ENCODE data around the gene SEPSECS. TPM values are rescaled to one million over a fixed set of nuclear protein-coding genes. Genes with fewer than 3 reads are reported as not detected.

SEPSECS gene
- total and polyA plus RNA-seq, 9 of the 15 experiments (the other 6 are each of a cell fraction or from before 2014, with no cell fraction given): 3.9 to 17.2 (median 7.9) TPM

DNA sequence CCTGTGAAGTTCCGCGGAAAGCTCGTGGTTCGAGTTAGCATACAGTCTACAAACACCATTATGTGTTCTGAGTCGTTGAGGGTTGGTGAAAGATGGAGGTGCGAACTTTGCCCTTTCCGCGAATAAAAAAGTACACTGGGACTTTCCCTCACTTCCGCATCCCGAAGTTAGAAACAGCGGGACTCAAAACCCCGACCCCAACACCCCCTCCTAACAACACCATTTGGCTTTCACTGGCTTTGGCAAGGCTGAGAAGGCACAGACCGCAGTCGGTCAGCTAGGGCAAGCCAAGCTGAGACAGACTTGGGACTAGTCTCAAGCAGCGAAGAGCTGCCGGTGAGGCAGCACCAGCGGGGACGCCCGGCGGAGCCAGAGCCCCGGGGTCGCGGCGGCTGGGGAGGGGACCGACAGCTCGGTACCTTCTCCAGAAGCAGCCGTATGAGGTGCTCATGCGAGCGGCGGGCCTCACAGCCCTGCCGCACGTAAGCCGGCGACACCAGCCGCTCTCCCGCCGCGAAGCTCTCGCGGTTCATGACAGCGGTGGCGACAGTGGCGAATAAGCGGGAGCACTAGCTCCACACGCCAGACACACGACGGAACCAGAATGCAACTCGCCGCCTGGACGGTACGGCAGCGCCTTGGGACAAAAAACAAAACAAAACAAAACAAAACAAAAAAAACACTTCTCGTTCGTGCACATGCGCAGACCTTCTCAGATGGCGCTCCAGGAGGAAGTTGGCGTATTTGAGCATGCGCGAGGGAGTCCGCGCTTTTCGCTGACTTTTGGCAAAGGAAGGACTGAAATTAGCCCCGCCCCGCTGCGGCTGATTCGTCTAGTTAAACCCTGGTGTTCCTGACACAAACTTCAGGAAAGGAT lies at the start of gene SEPSECS (continued):
- TF ChIP-seq, protein P1, sequence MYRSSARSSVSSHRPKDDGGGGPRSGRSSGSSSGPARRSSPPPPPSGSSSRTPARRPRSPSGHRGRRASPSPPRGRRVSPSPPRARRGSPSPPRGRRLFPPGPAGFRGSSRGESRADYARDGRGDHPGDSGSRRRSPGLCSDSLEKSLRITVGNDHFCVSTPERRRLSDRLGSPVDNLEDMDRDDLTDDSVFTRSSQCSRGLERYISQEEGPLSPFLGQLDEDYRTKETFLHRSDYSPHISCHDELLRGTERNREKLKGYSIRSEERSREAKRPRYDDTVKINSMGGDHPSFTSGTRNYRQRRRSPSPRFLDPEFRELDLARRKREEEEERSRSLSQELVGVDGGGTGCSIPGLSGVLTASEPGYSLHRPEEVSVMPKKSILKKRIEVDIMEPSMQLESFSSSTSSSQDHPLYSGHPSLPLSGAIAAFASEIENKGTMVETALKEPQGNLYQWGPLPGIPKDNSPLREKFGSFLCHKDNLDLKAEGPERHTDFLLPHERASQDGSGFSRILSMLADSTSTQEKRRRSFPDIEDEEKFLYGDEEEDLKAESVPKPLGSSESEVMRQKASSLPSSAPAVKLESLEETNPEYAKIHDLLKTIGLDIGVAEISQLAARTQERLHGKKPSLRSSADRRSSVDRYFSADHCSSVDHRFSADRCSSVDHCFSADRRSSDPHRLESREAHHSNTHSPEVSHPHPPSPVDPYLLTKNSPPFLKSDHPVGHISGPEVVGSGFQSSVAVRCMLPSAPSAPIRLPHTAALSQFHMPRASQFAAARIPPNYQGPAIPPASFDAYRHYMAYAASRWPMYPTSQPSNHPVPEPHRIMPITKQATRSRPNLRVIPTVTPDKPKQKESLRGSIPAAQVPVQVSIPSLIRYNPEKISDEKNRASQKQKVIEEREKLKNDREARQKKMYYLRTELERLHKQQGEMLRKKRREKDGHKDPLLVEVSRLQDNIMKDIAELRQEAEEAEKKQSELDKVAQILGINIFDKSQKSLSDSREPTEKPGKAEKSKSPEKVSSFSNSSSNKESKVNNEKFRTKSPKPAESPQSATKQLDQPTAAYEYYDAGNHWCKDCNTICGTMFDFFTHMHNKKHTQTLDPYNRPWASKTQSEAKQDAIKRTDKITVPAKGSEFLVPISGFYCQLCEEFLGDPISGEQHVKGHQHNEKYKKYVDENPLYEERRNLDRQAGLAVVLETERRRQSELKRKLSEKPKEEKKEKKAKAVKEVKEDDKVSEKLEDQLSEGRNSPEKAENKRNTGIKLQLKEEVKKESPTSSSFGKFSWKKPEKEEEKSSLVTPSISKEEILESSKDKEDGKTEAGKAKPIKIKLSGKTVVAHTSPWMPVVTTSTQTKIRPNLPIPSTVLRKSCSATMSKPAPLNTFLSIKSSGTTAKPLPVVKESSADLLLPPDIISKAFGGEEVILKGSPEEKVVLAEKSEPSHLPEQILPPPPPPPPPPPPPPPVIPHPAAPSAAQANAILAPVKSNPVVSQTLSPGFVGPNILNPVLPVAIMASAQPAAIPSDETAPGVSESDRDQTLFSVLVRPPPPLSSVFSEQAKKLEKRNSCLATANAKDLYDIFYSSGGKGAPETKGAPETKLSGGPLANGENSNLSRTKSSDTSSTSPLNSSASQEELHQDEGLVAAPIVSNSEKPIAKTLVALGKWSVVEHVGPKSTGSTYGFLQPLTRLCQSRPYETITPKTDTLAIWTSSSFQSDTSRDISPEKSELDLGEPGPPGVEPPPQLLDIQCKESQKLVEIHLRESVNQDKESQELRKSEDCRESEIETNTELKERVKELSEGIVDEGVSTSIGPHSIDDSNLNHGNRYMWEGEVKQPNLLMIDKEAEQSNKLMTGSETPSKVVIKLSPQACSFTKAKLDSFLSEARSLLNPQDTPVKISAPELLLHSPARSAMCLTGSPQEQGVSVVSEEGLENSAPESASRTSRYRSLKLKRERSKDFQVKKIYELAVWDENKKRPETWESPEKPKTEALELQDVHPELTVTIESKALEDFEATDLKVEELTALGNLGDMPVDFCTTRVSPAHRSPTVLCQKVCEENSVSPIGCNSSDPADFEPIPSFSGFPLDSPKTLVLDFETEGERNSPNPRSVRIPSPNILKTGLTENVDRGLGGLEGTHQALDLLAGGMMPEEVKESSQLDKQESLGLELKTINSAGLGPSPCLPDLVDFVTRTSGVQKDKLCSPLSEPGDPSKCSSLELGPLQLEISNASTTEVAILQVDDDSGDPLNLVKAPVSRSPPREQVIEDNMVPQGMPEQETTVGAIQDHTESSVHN (IDR thresholded peaks at IDR 0.05; ENCODE audit: borderline replicate concordance in 1 of 2, low read depth in 1 of 2): peak in 1 of 2 experiments; percentile 19; a peak in 1 of 4 replicates
- TF ChIP-seq, protein P2, sequence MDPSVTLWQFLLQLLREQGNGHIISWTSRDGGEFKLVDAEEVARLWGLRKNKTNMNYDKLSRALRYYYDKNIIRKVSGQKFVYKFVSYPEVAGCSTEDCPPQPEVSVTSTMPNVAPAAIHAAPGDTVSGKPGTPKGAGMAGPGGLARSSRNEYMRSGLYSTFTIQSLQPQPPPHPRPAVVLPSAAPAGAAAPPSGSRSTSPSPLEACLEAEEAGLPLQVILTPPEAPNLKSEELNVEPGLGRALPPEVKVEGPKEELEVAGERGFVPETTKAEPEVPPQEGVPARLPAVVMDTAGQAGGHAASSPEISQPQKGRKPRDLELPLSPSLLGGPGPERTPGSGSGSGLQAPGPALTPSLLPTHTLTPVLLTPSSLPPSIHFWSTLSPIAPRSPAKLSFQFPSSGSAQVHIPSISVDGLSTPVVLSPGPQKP (CRISPR knock-in tag; IDR thresholded peaks at IDR 0.05): no peak
- TF ChIP-seq ZNF79 (CRISPR knock-in tag; IDR thresholded peaks at IDR 0.05; ENCODE audit: low read depth) (no peak), CSDE1 (IDR thresholded peaks at IDR 0.05) (peak in 1 of 2 experiments; percentile 24; a peak in 1 of 4 replicates), FOXP1 (CRISPR knock-in tag; IDR thresholded peaks at IDR 0.05) (no peak), ESRRB (CRISPR knock-in tag; IDR thresholded peaks at IDR 0.05; ENCODE audit: borderline replicate concordance) (no peak), RAD51 (IDR thresholded peaks at IDR 0.05; ENCODE audit: borderline replicate concordance, low read depth) (no peak), KAT8 (IDR thresholded peaks at IDR 0.05; ENCODE audit: low read depth) (no peak), SRSF7 (optimal IDR thresholded peaks at IDR 0.05; ENCODE audit: low read depth, low read length) (no peak), L3MBTL2 (IDR thresholded peaks at IDR 0.05) (peak; percentile 91), SIN3B (IDR thresholded peaks at IDR 0.05; ENCODE audit: low read depth) (peak; percentile 53; the same call in 1 of the 2 replicates), ZEB2 (IDR thresholded peaks at IDR 0.05) (no peak), NCOA4 (IDR thresholded peaks at IDR 0.05; ENCODE audit: partially characterized antibody) (no peak), CXXC5 (CRISPR knock-in tag; IDR thresholded peaks at IDR 0.05) (peak; percentile 73), HDGF (IDR thresholded peaks at IDR 0.05) (no peak), GATAD2B (IDR thresholded peaks at IDR 0.05; ENCODE audit: borderline replicate concordance) (no peak), MXI1 (IDR thresholded peaks at IDR 0.05; ENCODE audit: low read depth, low read length) (no peak), SRF (CRISPR knock-in tag; IDR thresholded peaks at IDR 0.05) (no peak; a peak in 1 of 4 replicates), CCNT2 (IDR thresholded peaks at IDR 0.05; ENCODE audit: borderline replicate concordance, extremely low read depth, insufficient read length, low read depth, low read length) (peak; percentile 46), TCF7L2 (IDR thresholded peaks at IDR 0.05; ENCODE audit: low read depth, low read length) (no peak)
